Measurements from ENCODE around the gene VEPH1.

DNA sequence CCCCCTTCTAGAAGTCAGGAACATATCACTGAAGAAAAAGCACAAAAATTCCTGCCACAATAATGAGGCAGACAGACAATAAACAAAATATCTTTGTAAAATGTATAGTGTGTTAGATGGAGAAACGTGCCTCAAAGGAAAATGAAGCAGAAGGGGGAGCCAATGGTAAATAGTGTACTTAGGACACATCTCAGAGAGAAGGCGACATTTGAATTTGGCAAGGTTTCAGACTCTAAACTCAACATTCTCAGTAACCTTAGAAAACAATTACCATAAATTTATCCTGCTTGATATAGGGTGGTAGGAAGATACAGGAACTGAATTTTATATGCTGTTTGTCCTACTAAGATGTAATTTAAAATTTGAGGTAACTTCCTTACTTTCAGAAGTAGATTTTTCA, 119.2 kb downstream of the VEPH1 start:
- TF ChIP-seq, protein P1, sequence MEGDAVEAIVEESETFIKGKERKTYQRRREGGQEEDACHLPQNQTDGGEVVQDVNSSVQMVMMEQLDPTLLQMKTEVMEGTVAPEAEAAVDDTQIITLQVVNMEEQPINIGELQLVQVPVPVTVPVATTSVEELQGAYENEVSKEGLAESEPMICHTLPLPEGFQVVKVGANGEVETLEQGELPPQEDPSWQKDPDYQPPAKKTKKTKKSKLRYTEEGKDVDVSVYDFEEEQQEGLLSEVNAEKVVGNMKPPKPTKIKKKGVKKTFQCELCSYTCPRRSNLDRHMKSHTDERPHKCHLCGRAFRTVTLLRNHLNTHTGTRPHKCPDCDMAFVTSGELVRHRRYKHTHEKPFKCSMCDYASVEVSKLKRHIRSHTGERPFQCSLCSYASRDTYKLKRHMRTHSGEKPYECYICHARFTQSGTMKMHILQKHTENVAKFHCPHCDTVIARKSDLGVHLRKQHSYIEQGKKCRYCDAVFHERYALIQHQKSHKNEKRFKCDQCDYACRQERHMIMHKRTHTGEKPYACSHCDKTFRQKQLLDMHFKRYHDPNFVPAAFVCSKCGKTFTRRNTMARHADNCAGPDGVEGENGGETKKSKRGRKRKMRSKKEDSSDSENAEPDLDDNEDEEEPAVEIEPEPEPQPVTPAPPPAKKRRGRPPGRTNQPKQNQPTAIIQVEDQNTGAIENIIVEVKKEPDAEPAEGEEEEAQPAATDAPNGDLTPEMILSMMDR (IDR thresholded peaks at IDR 0.05): no peak
- TF ChIP-seq POLR2A (IDR thresholded peaks at IDR 0.05): no peak

All from lower leg skin (tissue), 3 donors.